IPS-NIHi11 (cell line): Measurements from ENCODE around the gene LIN7A.
A peak's percentile ranks its signal among the peaks of the same experiment; 100 is the strongest.
"Not testable (repeated sequence)": the region's sequence is repeated elsewhere in the genome, so short reads cannot be mapped to it uniquely, and the experiment has no call there.

Experiments
- DNase-seq: peaks from one replicate; pipeline ENCODE4 v3.0.0; 2012; ENCODE audit warnings: mixed read lengths, low spot score

The LIN7A gene

DNA sequence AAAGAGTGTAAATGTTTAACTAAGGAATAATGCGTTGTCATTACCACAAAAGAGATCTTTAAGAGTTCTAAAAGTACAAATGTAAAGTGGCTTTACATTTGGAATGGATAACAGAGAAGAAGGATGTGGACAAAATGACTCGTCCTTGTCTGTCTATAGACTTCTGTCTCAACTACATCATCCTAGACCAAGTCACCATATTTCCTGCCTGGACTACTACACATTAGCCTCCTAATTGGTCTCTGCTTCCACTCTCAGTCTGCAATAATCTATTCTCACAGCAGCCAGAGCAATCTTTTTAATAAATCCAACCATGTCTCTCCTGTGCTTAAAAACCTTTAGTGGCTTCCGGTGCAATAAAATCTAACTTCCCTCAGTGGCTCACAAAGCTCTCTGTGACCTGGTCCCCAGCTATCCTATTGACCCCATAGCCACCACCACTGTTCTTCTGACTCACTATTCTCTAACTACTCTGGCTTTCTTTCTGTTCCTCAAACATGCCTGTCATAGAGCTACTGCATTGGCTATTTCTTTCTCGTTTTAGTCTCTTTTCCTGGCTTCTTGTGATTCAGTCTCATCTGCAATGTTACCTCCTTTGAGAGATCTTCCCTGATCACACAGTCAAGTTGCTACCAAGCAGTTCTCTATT, 130.0 kb downstream of the LIN7A start:
- DNase-seq, result no peak

DNA sequence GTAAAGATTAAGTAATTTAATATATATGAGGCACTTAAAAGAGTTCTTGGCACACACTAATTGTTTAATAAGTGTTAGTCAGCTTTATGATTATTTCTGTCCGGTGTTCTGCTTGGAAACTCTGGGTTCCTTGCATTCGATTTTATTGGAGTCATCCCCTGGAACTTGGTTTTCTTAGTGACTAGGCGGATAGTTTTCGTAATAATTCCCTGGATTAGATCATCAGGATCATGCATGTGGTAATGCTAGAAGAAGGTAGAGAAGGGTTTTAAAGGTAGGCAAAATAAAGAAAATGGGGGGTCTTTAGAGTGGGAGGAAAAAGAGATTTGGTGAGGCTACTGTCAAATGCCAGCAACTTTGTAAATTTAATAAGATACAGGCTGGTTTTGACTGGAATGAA, 132.6 kb downstream of the LIN7A start:
- no peak for DNase-seq

DNA sequence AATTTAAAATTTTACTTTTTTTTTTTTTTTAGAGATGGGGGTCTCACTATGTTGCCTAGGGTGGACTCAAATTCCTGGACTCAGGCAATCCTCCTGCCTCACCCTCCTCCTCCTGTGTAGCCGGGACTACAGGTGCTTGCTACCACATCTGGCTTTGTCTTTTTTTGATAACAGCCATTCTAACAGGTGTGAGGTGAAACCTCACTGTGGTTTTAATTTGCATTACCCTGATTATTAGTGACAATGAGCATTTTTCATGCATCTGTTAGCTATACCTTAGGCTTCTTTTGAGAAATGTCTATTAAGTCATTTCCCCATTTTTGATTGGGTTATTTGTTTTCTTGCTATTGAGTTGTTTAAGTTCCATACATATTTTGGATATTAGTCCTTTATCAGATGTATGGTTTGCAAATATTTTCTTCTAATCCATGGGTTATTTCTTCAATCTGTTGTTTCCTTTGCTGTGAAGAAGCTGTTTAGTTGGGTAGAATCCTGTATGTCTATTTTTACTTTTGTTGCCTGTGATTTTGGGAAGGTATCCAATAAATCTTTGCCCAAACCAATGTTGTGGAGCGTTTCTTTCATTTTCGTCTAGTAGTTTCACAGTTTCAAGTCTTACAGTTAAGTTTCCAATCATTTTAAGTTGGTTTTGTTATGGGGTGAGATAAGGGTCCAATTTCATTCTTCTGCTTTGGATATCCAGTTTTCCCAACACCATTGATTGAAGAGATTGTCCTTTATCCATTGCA, 134.9 kb downstream of the LIN7A start:
- no peak for DNase-seq

DNA sequence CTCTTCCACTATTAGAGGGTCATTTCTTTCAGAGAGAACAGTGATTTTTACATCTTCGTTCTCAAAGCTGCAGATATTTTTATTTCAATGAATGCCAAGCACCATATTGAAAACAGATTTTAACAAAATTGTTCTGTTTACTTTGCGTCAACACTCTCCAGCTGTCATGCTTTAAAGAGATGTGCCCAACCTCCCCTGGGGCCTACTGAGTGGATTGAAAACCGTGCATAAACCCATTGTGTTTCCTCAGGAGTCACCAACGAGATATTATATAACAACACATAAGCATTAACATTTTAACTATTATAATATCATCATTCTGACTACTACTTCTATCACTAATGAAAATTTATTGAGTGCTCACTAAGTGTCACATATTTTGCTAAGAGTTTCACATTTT, 139.5 kb downstream of the LIN7A start:
- DNase-seq, result no peak

DNA sequence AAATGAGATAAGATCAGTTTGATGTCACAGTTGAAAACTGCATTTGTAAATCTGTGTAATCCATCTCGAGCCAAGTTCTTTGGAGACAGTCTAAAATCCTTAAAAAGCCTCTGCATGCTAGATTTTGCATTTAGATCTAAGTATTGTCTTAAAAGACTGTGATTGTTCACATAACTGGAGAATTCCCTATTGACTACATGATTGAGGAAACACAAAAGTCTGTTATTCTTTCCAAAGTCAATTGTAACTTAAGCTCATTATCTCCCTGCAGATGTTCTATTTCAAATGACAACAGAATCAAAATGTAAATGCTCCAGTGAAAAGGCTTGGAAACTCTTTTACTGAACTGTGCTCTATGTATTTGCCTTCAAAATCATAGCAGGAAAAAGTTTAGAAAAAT, 143.2 kb downstream of the LIN7A start:
- DNase-seq, result no peak

DNA sequence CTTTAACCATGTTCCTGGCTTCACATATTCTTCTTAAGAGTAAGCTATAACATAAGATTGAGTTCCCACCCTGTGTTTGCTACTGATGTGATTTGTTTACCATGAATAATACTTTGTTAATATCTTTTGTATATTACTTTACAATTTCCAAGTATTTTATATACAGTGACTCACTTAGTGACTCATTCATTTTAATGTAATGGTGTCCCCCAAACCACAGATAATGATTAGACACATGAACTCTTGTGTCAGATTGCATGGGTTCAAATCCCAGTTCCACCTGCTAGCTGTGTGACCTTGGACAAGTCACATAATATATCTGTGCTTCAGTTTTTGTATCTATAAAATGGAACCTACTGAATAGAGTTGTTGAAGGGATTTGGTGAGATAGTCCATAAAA, 144.9 kb downstream of the LIN7A start:
- no peak for DNase-seq

DNA sequence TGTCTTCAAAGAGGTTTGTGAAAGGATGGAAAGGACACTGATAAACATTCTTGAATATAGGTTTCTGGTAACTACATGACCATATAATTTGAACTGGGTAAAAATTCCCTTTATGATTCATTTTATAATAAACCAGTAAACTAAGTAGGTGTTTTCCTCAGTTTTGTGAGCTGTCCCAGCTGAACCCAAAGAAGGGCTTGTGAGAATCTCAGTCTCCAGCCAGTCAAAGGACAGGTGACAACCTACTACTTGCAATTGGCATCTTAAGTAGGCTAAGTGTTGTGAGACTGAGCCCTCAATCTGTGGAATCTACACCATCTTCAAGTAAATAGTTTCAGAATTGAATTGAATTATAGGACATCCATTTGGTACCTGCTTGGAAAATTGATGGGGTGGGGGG, 145.9 kb downstream of the LIN7A start:
- DNase-seq, result no peak

DNA sequence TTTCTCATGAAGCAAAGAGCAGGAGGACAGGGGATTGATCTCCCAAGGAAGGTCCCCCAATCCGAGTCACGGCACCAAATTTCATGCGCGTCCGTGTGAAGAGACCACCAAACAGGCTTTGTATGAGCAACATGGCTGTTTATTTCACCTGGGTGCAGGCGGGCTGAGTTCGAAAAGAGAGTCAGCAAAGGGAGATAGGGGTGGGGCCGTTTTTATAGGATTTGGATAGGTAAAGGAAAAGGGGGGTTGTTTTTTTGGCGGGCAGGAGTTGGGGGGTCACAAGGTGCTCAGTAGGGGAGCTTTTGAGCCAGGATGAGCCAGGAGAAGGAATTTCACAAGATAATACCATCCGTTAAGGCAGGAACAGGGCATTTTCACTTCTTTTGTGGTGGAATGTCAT, 149.3 kb downstream of the LIN7A start:
- DNase-seq, result not testable (repeated sequence)

DNA sequence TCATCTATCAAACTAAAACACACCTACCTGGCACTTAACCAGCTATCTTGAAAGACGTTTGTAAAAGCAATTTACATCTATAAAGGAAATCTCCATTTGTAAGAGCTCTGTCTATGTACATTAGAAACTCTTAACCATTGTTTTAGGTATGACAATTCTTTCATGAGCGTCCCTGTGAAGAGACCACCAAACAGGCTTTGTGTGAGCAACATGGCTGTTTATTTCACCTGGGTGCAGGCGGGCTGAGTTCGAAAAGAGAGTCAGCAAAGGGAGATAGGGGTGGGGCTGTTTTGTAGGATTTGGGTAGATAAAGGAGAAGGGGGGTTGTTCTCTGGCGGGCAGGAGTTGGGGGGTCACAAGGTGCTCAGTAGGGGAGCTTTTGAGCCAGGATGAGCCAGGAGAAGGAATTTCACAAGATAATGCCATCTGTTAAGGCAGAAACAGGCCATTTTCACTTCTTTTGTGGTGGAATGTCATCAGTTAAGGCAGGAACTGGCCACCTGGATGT, 154.7 kb downstream of the LIN7A start:
- DNase-seq, result not testable (repeated sequence)

DNA sequence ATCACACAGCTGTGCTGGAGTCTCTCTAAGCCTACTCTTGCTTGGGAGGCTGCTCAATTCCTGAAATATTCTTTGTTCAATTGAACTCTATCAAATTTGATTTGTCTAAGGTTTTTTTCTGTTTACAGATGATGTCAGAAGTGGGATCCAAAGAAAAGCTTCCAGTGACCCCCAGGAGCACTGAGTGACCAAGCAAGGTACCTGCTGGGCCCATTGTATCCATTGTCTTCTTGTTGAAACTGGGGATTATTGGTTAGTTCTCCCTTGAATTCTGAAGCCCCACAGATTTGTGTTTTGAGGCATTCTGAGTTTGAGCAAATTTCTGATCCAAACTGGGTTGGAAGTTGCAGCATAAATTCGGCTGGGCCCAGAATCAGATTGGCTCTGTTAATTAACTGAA, 156.4 kb downstream of the LIN7A start:
- DNase-seq, result no peak

DNA sequence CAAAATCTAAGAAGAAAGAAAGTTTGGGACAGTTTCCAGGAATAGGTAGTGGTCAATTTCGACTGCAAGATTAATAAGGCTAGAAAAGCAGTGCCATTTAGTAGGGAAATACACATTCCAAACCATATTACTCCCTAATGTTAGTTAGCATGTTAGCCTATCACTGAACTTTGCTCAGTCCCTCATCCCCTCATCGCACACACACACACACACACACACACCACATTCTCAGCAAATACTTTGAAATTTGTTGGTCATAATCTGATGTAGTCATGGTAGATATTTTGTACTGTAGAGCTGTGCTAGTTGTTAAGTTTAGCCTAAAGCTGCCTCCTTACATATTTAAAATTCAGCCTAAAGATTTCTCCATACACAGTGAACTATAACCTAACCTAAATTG, 157.0 kb downstream of the LIN7A start:
- DNase-seq, result no peak

DNA sequence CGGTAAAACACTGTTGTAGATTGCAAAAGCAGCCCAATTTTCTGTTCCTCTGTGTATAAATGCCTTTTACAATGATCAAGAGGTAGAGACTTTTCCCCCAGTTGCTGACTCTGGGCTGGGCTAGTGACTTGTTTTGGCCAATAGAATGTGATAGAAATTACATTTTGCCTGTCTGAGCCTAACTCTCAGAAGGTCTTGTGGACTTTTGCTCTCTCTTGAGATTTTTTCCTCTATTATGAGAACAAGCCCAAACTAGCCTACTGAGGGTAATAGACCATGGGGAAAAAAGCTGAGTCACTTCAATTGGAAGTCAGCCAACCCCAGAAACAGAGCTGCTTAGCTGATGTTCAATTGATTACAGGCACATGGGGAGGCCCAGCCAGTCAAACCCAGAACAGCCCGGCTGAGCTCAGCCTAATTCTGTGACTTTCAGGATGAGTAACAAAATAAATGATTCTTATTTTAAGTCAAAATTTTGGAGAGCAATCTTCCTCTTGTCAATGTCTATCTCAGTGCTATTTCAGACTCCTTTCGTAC, 159.7 kb downstream of the LIN7A start:
- DNase-seq, result peak; percentile 26

DNA sequence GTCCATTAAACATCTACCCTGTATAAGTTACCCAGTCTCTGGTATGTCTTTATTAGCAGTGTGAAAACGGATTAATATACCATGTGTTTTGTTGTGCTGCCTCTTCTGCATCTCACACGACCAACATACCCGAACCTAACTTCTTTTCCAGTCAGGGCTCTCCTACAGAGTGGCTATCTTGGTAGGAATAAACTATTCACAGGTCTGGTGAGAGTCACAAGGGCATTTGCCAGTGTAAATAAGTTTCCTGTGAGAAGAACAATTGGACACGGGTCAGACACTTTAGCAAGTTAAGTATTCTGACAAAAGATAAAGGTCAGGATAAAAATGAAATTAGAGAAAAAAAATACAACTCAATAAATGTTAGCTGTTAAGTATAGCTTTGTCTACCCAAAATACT, 160.1 kb downstream of the LIN7A start:
- DNase-seq, result no peak

DNA sequence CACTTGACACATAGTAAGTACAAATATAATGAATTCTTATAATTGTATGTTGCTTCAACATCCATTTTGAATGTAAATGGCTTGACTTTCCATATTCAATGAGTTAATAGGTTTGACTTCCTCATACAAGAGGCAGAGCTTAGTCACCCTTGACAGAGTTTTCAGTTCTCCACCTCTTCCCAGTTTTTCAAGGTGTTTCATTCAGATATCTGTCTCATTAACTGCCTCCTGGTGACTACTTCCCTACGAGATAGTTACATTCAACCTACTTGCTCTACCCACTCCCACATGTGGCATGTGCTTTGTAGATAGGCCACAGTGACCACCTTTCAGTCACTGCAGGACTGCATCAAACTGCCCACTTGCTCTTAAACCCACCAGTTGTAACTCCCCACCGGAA, 161.0 kb downstream of the LIN7A start:
- DNase-seq, result no peak

DNA sequence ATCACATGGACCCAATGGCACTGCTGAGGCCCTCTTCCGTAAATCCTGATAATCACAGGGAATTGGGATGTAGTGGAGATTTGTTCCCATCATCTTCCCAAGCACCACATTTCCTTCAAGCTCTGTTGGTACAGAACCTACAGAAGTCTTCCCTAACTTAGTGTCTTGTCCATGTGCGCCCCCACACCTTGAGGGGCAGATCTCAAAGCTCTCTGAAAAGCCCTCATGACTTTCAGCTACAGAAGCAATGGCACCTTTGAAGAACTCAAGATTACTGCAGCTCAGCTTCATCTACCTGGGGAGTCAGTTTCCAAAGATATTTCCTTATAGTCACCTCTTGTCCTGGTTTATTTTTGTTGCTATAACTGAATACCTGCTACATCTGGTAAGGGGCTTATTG, 166.8 kb downstream of the LIN7A start:
- DNase-seq, result no peak

DNA sequence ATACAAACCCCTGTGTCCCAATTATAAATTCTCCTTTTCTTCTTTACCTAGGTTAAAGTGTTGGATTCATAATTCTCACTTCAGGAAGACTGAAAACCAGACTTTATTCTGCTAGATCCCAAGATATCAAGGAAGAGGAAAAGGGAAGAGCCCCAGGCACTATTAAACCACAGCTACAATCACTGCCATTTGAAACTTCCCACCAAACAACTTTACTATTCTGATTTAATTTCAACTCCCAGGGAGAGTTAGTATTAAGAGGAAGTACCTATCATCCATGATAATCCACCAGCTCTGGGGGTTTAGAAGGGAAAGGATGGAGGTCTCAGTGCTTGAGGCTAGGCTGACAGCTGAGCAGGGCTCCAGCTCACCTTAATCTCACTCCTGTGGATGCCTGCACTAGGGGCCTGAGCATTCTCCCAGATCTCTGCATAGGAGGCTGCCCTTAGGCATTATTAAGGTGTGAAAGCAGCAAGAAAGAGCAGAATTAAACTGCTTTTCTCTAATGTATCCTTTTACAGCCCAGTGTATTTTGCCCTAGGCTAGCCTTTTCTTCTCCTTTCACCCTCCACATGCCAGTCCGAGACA, 168.1 kb downstream of the LIN7A start:
- peak; percentile 29 for DNase-seq

DNA sequence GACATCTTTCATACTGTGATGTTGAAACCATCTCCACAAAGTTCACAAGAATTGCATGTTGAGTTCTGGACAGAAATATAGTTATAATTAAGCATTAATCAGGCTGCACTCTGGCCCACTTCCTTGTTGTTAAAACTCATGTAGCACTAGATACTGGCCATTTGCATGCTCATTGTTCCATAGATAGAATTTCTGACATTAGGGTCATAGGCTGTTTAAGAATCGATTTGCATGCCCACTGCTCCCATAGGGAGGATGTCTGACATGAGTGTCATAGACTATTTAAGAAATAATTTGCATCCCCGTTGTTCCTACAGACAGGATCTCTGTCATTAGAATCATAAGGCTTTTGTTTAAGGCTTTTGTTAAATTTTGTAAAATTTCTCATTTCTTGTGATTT, 170.8 kb downstream of the LIN7A start:
- no peak for DNase-seq

DNA sequence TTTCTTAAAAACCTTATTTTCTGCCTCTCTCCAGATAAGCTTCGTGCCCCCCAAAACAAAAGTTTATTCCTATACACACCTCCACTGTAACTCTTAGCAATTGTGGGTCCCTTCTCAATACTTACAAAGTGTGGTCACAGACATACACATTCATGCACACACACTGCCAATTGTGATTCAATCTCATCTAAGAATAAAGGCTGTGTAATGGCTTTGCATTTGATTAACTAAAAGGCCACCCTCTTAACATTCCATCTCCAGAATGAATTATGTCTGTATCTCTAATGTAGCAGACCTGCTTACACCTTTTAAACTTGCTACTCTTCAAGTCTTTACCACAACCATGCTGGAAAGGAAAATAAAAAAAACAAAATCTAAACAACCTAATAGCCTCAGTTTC, 171.5 kb downstream of the LIN7A start:
- DNase-seq, result no peak

DNA sequence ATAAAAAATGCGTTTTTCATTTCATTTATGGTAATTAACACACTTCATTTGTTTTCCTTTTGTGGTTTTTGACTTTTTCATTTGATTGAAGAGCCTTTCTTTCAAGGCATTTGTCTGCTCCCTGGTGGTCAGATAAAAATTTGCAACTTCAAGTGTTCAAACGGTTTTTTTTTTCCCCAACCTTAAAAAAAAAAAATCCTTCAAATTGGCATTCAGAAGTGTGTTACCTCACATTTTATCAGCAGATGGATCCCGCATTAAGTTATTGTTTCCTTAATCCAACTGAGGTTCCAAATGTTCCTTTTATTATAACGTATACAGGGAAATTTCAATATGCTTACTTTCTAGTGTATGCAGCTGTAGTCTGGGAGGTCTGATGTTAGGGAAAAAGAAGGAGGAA, 173.9 kb downstream of the LIN7A start:
- DNase-seq, result no peak

DNA sequence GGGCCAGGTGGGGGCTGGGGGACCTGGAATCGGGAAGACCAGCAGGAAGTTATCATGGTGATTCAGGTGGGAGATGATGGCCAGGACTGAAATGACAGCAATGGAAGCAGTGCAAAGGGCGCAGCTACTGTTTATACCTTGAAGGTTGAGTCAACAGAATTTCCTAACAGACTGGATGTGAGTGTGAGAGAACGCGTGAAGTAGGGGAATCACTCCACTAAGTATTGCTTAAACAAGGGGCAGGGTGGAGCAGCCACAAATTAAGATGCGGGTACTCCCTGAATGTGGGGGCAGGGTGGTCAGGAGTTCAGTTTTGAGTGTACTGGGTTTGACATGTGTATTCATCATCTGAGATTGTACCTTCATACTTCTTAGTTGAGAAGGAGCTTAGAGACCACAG, 175.9 kb downstream of the LIN7A start:
- no peak for DNase-seq

DNA sequence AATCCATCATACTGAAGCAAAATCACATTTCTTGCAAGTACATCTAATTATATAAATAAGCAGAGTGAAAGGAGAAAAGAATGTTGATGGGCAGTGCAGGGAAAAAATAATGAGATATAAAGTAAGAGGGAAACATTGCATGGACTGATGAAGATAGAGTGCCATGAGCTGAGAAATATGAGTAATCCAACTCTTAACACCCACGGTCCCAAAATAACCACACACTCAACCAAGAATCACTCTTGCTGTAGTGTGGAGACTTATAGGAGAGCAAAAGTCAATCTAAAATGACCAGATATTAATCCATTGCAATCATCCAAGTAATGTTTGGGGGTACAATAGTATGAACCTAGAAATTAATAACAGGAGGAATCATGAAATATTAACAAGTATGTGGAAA, 180.9 kb downstream of the LIN7A start:
- no peak for DNase-seq

DNA sequence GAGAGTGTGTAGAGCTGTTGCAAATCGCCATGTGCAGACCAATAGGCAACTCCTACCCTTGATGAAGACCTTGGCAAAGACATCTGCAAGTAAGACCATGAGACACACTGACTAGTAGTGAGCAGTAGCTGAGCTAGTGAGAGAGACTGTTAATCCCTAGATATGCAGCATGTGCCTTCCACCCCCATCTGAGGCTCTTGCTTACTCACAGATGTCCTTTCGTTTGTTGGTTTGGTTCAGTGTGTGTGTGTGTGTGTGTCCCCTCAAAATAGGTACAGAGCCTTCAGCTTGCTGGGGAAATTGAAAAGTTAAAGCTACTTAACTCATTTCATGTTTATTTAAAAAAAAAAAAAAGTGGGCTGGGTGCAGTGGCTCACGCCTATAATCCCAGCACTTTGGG, 183.5 kb downstream of the LIN7A start:
- DNase-seq, result no peak

DNA sequence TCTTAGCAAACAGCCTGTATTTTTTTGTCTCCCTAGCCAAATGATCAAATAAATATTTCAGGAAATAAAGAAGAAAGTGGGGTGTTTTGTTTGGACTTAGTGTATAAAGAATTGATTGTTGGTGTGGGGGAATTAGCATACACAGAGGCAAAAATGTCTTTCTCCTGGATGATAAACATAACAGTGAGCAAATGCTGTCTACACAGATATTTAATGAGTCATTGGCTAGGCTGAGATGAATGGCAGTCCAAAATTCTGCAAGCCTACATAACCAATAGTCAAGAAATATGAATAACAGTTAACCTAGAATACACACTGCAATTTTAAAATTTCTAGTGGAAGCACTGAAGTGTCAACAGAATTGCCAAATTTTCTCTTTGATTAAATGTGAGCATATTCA, 185.3 kb downstream of the LIN7A start:
- DNase-seq, result no peak
